Peyer's patch (tissue), 4 donors: ENCODE measurements around the gene SLC34A3. TPM values are rescaled to one million over a fixed set of nuclear protein-coding genes. Genes with fewer than 3 reads are reported as not detected.

ENCODE experiments used
- DNase-seq, 3 donors: peaks; one replicate each; pipeline ENCODE4 v3.0.0-alpha.2; 2017 to 2019
- H3K27ac ChIP-seq, 4 donors: fragments of 200-600 bp; sonication (generic); one replicate each; pipeline ENCODE4 v1.5.1; 2016 to 2019
- H3K27me3 ChIP-seq, 2 donors: fragments of 200-600 bp; sonication (generic); one replicate each; pipeline ENCODE4 v1.5.1; 2019
- H3K36me3 ChIP-seq, 3 donors: fragments of 200-600 bp; sonication (generic); one replicate each; pipeline ENCODE4 v1.5.1; 2016 to 2019
- H3K4me1 ChIP-seq, 4 donors: fragments of 200-600 bp; sonication (generic); one replicate each; pipeline ENCODE4 v1.5.1; 2016 to 2019
- H3K4me3 ChIP-seq, 4 donors: fragments of 200-600 bp; sonication (generic); 1 replicate in 3 of 4; 2 replicates in 1 of 4; pipeline ENCODE4 v1.5.1; 2016 to 2019; ENCODE audit warnings: mild to moderate bottlenecking in 1 of 4
- H3K9me3 ChIP-seq, 4 donors: fragments of 200-600 bp; sonication (generic); one replicate each; pipeline ENCODE4 v1.5.1; 2016 to 2019; ENCODE audit warnings: mild to moderate bottlenecking in 1 of 4
- POLR2A ChIP-seq, 2 donors: fragments of 450-650 bp; IDR thresholded peaks; one replicate each; pipeline ENCODE4 v1.5.1; 2017; ENCODE audit warnings: antibody characterized with exemption in 2 of 2, mild to moderate bottlenecking in 2 of 2, moderate library complexity in 2 of 2
- total RNA-seq, 4 donors: library from RNA; depleted of rRNA; stranded (reverse); fragments of >200 nt; gene quantifications; one replicate each; pipeline ENCODE4 v1.1.0, GENCODE V29; 2016
- TF ChIP-seq, protein P1 (sequence below), 6 experiments: fragments of 450-650 bp in 4 of 6; fragments of 200-600 bp in 2 of 6; sonication (generic) in 1 of 6; IDR thresholded peaks; one replicate each; pipeline ENCODE4 v1.5.1; 2017 to 2019; ENCODE audit warnings: antibody characterized with exemption in 6 of 6, mild to moderate bottlenecking in 3 of 6, moderate library complexity in 1 of 6

Gene SLC34A3
- total RNA-seq, 4 donors from 2014 or later, result 4.0 to 14.8 (median 13.3) TPM; not detected in 1

- Histone ChIP-seq H3K36me3 (peaks cover 0 to 65% (median 0%) of the 10 kb centered on the region in 3 donors), H3K27me3 (no peaks in the 10 kb centered on the region), H3K4me3 (no peak overlapping the region), H3K27ac (no peak overlapping the region), H3K9me3 (no peaks in the 10 kb centered on the region), H3K4me1 (peaks cover 12 to 42% (median 26%) of the 10 kb centered on the region in 4 donors)
- TF ChIP-seq POLR2A (IDR thresholded peaks at IDR 0.05), result no peak
- TF ChIP-seq, protein P1, sequence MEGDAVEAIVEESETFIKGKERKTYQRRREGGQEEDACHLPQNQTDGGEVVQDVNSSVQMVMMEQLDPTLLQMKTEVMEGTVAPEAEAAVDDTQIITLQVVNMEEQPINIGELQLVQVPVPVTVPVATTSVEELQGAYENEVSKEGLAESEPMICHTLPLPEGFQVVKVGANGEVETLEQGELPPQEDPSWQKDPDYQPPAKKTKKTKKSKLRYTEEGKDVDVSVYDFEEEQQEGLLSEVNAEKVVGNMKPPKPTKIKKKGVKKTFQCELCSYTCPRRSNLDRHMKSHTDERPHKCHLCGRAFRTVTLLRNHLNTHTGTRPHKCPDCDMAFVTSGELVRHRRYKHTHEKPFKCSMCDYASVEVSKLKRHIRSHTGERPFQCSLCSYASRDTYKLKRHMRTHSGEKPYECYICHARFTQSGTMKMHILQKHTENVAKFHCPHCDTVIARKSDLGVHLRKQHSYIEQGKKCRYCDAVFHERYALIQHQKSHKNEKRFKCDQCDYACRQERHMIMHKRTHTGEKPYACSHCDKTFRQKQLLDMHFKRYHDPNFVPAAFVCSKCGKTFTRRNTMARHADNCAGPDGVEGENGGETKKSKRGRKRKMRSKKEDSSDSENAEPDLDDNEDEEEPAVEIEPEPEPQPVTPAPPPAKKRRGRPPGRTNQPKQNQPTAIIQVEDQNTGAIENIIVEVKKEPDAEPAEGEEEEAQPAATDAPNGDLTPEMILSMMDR (IDR thresholded peaks at IDR 0.05), result no peak
- no peak for DNase-seq
Observed at GRCh38 chr9:137185921-137186320, 44.8 kb upstream of the SLC34A3 start.

- DNase-seq, result no peak
- Histone ChIP-seq H3K9me3 (no peaks in the 10 kb centered on the region), H3K4me1 (peaks cover 12 to 46% (median 26%) of the 10 kb centered on the region in 4 donors), H3K27me3 (no peaks in the 10 kb centered on the region), H3K36me3 (peaks cover 0 to 65% (median 0%) of the 10 kb centered on the region in 3 donors), H3K4me3 (peak overlapping the region in 1 of 4 donors; percentile 79), H3K27ac (no peak overlapping the region)
- TF ChIP-seq, protein P1 (IDR thresholded peaks at IDR 0.05), result no peak
- TF ChIP-seq POLR2A (IDR thresholded peaks at IDR 0.05), result no peak
Observed at GRCh38 chr9:137186385-137186784, 44.3 kb upstream of the SLC34A3 start.

DNA sequence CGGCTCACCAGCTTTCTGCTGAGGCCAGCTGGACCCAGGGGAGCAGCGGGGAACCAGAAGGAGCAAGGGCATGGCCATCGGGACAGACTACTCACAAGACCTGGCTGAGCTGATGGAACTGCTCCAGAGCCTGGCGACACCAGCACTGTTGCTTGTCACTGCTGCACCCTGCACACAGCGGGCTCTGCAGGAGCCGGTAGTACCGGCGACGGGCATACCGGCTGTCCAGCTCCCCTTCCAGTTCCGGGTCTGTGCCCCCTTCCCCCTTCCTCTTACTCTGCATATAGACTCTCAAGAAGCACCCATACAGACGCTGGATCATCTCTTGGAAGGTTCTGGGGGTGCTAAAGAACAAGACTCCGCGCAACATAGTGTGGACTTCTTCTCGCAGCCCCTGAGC, 43.3 kb upstream of the SLC34A3 start:
- H3K4me1 ChIP-seq, result peaks cover 12 to 52% (median 26%) of the 10 kb centered on the region in 4 donors
- H3K27ac ChIP-seq, result no peak overlapping the region
- peak overlapping the region; percentile 68 to 100 (median 88) for H3K4me3 ChIP-seq
- H3K27me3 ChIP-seq, result no peaks in the 10 kb centered on the region
- TF ChIP-seq, protein P1 (IDR thresholded peaks at IDR 0.05), result no peak
- TF ChIP-seq POLR2A (IDR thresholded peaks at IDR 0.05), result no peak
- peaks cover 0 to 65% (median 0%) of the 10 kb centered on the region in 3 donors for H3K36me3 ChIP-seq
- no peaks in the 10 kb centered on the region for H3K9me3 ChIP-seq
- no peak for DNase-seq

GRCh38 chr9:137188086-137188489, 42.6 kb upstream of the SLC34A3 start:
- peak overlapping the region; percentile 94 to 100 (median 97) for H3K27ac ChIP-seq
- TF ChIP-seq, protein P1 (IDR thresholded peaks at IDR 0.05), result no peak
- TF ChIP-seq POLR2A (IDR thresholded peaks at IDR 0.05), result no peak
- H3K4me1 ChIP-seq, result peaks cover 12 to 56% (median 26%) of the 10 kb centered on the region in 4 donors
- H3K27me3 ChIP-seq, result no peaks in the 10 kb centered on the region
- H3K4me3 ChIP-seq, result peak overlapping the region; percentile 68 to 100 (median 88)
- no peaks in the 10 kb centered on the region for H3K9me3 ChIP-seq
- no peak for DNase-seq
- peaks cover 0 to 65% (median 0%) of the 10 kb centered on the region in 3 donors for H3K36me3 ChIP-seq

- H3K4me3 ChIP-seq, result peak within 1 kb of the TSS; percentile 68 to 100 (median 88)
- TF ChIP-seq, protein P1 (IDR thresholded peaks at IDR 0.05), result peak in 5 of 6 experiments; percentile 8 to 56 (median 47)
- TF ChIP-seq POLR2A (IDR thresholded peaks at IDR 0.05), result peak; percentile 84 to 85
- H3K9me3 ChIP-seq, result no peaks in the 10 kb centered on the region
- peak; percentile 92 to 97 (median 96) for DNase-seq
- peak within 1 kb of the TSS; percentile 94 to 100 (median 97) for H3K27ac ChIP-seq
- no peaks in the 10 kb centered on the region for H3K27me3 ChIP-seq
- H3K36me3 ChIP-seq, result peaks cover 0 to 61% (median 0%) of the 10 kb centered on the region in 3 donors
- peaks cover 12 to 56% (median 26%) of the 10 kb centered on the region in 4 donors for H3K4me1 ChIP-seq
Observed at GRCh38 chr9:137188490-137189296, 42.0 kb upstream of the SLC34A3 start, which contains the start of the genes ANAPC2 and SSNA1. Gene ANAPC2, minus strand, starts transcription at chr9:137188560. Its CDS starts 28 bp downstream, at chr9:137188532. Gene SSNA1, plus strand, starts transcription at chr9:137188676. Its CDS starts 51 bp downstream, at chr9:137188727.
